Dendritic cell treated with granulocyte-macrophage colony-stimulating factor and Interleukin-4, amounts not matched to agents 40 ng/mL and 50 ng/mL, for 4 days (primary cell): Measurements from ENCODE around the gene CBX7.

Experiments
- H3K27ac Mint-ChIP-seq: one replicate; pipeline ENCODE4 v1.8.0; 2022; ENCODE audit warnings: mild to moderate bottlenecking, mixed read lengths
- H3K27me3 Mint-ChIP-seq: one replicate; pipeline ENCODE4 v1.8.0; 2022; ENCODE audit warnings: mild to moderate bottlenecking, mixed read lengths
- H3K36me3 Mint-ChIP-seq: one replicate; pipeline ENCODE4 v1.8.0; 2022; ENCODE audit warnings: low read depth, mixed read lengths
- H3K4me1 Mint-ChIP-seq: one replicate; pipeline ENCODE4 v1.8.0; 2022; ENCODE audit warnings: low read depth, mixed read lengths
- H3K4me3 Mint-ChIP-seq: one replicate; pipeline ENCODE4 v1.8.0; 2022; ENCODE audit warnings: mild to moderate bottlenecking, moderate library complexity, mixed read lengths
- H3K9me3 Mint-ChIP-seq: one replicate; pipeline ENCODE4 v1.8.0; 2022; ENCODE audit warnings: mixed read lengths
- intact Hi-C: fragments of 100-400 bp; cut with micrococcal nuclease; formaldehyde crosslinking; loops from one replicate; pipeline ENCODE4 v1.15.0; 2022

The CBX7 gene

DNA sequence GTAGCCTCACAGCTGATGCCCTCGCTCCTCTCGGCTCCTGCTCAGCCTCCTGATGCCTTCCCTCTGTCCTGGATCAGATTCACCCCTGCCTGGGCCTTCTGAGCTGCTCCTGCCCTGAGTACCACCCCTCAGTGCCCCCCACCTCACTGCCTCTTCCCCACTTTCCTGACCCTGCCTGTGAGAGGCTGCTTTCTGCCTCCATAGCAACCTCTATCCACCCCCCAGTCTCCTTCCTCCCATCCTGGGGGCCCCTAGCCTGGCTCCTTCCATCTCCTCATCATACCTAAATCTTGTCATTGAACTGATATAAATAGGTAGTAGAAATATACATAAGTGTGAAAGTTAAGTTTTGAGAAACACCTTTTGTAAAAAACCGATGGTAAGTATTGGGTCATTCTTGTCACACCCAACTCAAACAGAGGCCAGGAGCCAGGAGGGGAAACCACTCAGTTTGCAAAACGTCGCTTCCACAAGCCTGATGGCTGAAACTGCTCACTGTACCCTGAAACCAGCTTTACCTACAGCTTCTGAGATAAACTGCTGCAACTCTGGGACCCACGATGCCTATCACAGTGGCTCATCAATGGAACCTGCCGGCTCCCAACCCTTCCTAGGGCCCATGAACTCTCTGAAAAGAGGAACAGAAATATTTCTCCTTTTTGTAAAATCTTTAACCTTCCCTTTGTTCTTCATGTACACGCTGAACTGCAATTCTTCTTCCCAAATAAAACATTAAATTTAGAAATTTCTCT lies 60.2 kb downstream of the CBX7 start:
- no peaks in the 10 kb centered on the region for H3K9me3 Mint-ChIP-seq
- no peaks in the 10 kb centered on the region for H3K36me3 Mint-ChIP-seq
- no peak overlapping the region for H3K4me3 Mint-ChIP-seq
- H3K27me3 Mint-ChIP-seq: peaks cover 38% of the 10 kb centered on the region
- H3K4me1 Mint-ChIP-seq: peaks cover 47% of the 10 kb centered on the region
- no peak overlapping the region for H3K27ac Mint-ChIP-seq
- intact Hi-C loops: no loop called here

DNA sequence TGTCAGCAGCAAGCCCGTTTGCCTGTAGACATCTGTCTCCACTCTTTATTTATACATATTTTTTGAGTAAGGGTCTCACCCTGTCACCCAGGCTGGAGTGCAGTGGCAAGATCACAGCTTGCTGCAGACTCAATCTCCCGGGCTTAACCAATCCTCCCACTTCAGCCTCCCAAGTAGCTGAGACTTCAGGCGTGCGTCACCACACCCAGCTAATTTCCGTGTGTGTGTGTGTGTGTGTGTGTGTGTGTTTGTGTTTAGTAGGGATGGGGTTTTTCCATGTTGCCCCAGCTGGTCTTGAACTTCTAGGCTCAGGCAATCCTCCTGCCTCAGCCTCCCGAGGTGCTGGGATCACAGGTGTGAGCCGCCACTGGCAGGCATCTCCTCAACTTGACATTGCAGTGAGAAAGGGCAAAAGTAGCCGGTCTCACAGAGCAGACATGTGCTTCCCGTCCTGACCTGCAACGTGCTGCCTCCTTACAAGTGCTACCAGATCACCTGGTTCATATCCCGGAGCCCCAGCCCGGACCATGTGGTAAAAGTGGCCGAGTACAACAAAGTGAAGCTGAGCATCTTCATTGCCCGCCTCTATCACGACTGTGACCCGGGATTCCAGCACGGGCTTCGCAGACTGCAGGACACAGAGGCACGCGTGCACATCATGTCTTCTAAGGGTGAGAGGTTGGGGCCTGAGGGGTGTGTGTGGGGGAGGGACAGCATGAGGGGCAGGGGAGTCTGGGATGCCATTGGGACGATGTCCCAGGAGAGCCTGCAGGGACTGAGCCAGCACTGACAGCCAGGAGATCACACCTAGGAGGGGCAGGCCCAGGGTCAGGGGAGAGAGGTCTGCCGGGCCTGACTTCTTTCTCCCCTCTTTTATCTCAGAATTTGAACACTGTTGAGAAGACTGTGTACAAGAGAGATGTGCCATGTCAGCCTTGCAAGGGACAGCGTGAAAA lies 61.1 kb downstream of the CBX7 start:
- Mint-ChIP-seq H3K9me3 (no peaks in the 10 kb centered on the region), H3K4me1 (peaks cover 40% of the 10 kb centered on the region), H3K4me3 (no peak overlapping the region), H3K36me3 (no peaks in the 10 kb centered on the region), H3K27ac (no peak overlapping the region), H3K27me3 (peaks cover 38% of the 10 kb centered on the region)
- intact Hi-C loops: no loop called here

DNA sequence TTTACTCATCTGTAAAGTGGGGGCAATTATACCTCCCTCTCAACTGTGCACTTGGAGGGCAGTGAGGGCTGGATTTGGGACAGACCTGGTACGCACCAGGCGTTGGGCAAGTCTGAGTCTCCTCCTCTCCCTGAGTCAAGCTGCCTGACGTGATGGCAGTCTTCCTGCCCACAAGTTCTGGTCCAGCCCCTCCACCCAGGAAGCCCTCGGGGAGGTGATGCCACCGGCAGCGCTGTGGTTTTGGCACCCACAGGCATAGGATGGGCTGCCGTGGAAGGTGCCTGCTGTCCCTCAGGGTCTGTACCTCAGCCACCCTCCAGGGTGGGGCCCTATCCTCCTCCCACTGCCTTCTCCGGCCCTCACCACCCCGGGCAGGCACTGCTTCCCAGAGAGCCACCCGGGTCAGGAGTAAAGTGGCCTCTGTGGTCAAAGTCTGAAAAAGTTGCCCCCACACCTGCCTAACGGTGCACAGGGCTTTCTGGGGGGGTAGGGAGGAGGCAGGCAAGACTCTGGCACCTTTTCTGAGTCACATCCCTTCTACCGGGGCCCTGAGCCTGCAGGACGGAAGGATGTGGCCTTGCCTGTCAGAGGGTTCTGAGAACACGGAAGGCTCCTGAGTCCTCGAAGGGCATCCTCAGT lies 61.9 kb downstream of the CBX7 start:
- Mint-ChIP-seq H3K27me3 (peaks cover 35% of the 10 kb centered on the region), H3K4me1 (peaks cover 32% of the 10 kb centered on the region), H3K9me3 (no peaks in the 10 kb centered on the region), H3K36me3 (no peaks in the 10 kb centered on the region), H3K4me3 (no peak overlapping the region), H3K27ac (no peak overlapping the region)
- intact Hi-C loops: no loop called here

DNA sequence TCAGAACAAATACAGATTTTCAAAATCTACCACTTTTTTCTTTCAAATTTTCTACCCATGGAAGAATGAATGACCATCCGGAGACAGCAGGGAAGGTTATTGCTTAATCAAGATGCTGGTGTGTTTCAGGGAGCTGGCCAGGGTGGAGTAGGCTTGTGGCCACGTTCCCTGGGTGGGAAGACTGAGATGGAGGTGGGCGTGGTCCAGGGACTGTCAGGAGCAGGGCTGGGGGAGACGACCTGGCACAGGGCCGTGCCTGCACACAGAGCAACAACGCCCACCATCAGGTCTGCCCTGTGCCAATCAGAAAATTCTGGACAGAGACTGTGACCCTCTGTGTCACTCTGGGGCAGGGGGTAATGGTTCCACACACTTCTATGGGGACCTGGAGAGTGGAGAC lies 62.6 kb downstream of the CBX7 start:
- Mint-ChIP-seq H3K27me3 (peaks cover 31% of the 10 kb centered on the region), H3K4me1 (peaks cover 31% of the 10 kb centered on the region), H3K27ac (no peak overlapping the region), H3K9me3 (no peaks in the 10 kb centered on the region), H3K4me3 (no peak overlapping the region), H3K36me3 (no peaks in the 10 kb centered on the region)
- intact Hi-C loops: no loop called here

DNA sequence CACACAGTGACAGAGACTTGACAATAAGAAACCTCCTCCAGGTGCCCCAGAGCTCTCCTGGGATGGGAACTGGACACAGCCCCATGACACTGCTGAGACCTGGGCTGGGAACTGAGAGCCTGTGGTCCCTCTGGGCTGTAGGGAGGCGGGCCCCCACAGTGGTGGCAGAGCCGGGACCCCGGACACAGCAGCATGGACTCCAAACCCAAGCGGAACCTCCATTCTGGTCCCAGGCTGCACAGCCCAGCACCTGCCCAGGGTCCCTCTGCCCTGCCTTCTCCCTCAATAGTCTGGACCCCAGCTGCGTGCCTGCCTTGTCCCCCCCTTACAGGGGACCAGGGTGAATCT lies 63.8 kb downstream of the CBX7 start:
- peaks cover 31% of the 10 kb centered on the region for H3K4me1 Mint-ChIP-seq
- H3K27me3 Mint-ChIP-seq: peaks cover 29% of the 10 kb centered on the region
- H3K27ac Mint-ChIP-seq: no peak overlapping the region
- no peaks in the 10 kb centered on the region for H3K9me3 Mint-ChIP-seq
- intact Hi-C loops: no loop called here
- no peak overlapping the region for H3K4me3 Mint-ChIP-seq
- no peaks in the 10 kb centered on the region for H3K36me3 Mint-ChIP-seq

DNA sequence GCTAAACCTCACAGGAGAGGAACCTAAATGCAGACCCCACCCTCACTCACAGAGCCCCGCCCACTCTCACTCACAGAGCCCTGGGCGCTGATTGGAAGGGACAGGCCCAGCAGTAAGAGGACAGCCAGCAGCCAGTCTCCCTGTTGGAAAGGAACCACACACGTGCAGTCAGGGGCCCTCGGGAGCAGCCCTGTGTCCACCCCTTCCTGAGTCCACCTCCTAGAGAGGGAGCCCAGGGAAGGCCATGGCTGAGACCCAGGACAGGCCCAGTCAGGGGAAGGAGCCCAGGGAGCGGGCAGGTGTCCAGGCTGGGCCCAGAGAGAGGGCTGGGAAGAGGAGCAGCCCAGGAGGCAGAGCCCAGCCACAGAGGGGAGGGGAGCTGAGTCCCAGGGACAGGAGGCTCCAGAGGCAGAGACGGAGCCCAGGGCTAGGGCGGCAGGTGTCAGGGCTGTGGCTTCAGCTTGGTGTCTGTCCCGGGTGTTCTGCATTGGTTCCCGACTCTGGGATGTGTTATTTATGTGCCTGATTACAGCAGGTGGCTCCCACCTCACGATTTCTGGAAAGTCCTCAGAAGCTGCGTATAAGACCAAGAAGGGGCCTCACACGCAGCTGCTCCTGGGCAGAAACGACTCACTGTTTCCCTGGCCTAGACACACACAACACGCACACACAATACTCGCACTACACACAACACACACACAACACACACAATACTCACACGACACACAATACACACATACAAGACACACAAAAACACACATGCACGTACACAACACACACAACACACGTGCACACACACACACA lies 64.4 kb downstream of the CBX7 start:
- Mint-ChIP-seq H3K4me1 (peaks cover 31% of the 10 kb centered on the region), H3K9me3 (no peaks in the 10 kb centered on the region), H3K27me3 (peaks cover 29% of the 10 kb centered on the region), H3K36me3 (peaks cover 5% of the 10 kb centered on the region), H3K4me3 (no peak overlapping the region), H3K27ac (no peak overlapping the region)
- intact Hi-C loops: no loop called here

DNA sequence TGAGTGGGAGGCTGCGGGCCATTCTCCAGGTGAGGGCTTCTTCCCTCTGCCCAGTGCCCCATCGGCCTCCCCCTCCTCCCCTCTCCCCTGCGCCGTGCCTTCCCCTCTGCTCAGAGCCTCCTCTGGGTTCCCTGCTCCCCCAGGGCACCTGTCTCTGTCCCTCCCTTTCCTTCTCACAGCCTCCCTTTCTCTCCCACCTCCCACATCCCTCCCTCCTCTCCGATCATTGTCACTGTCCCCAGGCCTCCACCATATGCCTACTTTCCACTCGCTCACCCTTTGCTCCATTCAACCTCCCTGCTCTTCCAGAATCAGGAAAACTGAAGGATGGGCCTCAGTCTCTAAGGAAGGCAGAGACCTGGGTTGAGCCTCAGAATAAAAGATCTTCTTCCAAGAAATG lies 65.4 kb downstream of the CBX7 start:
- intact Hi-C loops: no loop called here
- Mint-ChIP-seq H3K27me3 (peaks cover 26% of the 10 kb centered on the region), H3K27ac (no peak overlapping the region), H3K4me3 (no peak overlapping the region), H3K4me1 (peaks cover 21% of the 10 kb centered on the region), H3K9me3 (no peaks in the 10 kb centered on the region), H3K36me3 (peaks cover 15% of the 10 kb centered on the region)

DNA sequence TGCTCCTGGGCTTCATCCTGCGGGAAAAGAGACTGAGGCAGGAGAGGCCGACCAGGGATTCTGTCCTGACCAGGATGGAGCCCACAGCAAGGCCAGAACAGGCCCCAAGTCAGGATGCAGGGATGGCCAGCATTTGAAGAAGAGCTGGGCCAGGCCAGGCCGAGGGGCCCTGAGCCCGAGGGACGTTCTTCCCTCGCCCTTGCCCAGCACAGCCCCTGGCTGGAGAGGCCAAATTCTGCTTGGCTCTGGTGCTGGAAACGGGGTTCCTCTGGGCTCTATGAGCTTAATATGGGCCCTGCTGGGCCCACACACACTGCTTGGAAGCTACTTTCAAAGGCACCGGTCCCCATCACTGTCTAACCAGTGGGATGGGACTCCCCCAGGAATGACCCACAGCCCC lies 67.8 kb downstream of the CBX7 start:
- peaks cover 38% of the 10 kb centered on the region for H3K36me3 Mint-ChIP-seq
- no peak overlapping the region for H3K27ac Mint-ChIP-seq
- no peaks in the 10 kb centered on the region for H3K9me3 Mint-ChIP-seq
- intact Hi-C loops: no loop called here
- H3K27me3 Mint-ChIP-seq: peaks cover 5% of the 10 kb centered on the region
- no peak overlapping the region for H3K4me3 Mint-ChIP-seq
- peaks cover 9% of the 10 kb centered on the region for H3K4me1 Mint-ChIP-seq

DNA sequence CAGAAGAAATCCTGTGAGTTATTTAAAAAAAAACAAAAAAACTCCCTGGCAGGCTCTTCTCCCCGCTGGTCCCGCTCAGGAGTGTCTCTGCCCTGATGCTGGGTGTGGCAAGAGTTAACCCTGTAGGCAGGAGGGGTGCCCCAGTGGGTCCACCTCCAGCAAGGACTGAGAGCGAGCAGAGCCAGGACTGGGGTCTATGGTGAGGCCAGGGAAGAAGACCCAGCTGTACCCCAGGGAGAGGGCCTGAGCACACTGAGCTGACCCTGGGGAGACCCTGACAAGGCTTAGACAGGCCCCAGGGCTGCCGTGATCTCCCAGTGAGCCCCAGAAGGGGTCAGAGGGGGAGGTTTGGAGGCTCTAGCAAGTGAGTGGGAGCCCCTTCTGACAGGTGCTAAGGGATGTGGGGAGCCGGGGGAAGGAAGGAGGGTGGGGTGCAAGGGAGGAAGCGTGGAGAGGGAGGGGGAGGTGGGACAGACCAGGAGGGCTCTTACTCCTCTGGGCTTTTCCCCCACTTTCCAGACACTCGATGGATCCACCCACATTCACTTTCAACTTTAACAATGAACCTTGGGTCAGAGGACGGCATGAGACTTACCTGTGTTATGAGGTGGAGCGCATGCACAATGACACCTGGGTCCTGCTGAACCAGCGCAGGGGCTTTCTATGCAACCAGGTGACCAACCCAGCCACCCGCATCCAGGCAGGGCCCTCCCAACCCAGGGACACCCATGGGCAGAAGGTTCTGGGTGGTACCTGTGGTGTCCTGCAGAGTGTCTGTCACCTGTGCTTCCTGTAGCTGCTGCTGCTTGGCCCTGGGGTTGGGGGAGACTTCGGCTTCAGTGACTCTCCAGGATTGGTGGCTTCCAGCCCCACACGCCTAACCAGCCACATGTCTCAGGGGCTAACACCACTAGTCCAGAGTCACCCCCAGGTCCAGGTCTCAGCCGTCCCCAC lies 69.0 kb downstream of the CBX7 start:
- H3K36me3 Mint-ChIP-seq: peaks cover 43% of the 10 kb centered on the region
- intact Hi-C loops: no loop called here

DNA sequence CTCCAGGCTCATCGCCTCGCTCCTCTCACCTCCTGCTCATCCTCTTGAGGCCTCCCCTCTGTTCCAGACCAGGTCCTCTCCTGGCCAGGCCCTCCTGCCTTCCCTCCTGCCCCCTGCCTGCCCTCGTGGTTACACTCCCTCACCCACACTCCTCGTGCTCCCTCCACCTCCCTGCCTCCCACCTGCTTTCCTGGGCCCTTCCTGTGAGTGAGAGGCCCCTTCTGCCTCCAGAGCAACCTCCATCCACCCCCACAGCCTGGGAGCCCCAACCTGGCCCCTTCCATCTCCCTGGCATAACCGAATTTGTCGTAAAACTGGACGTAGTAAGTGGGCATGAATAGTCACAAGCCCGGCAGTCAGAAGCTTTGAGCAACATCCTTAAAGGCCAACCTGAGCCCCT lies 70.9 kb downstream of the CBX7 start:
- intact Hi-C loops: no loop called here
- H3K36me3 Mint-ChIP-seq: peaks cover 52% of the 10 kb centered on the region
- no peaks in the 10 kb centered on the region for H3K9me3 Mint-ChIP-seq
- H3K4me1 Mint-ChIP-seq: peaks cover 19% of the 10 kb centered on the region
- no peak overlapping the region for H3K4me3 Mint-ChIP-seq
- H3K27me3 Mint-ChIP-seq: no peaks in the 10 kb centered on the region
- H3K27ac Mint-ChIP-seq: no peak overlapping the region

More for the DNA sequence above, 69.0 kb downstream of the CBX7 start:
- Mint-ChIP-seq H3K27me3 (no peaks in the 10 kb centered on the region), H3K4me1 (peaks cover 9% of the 10 kb centered on the region), H3K4me3 (no peak overlapping the region), H3K27ac (peak overlapping the region; percentile 45), H3K9me3 (no peaks in the 10 kb centered on the region)

DNA sequence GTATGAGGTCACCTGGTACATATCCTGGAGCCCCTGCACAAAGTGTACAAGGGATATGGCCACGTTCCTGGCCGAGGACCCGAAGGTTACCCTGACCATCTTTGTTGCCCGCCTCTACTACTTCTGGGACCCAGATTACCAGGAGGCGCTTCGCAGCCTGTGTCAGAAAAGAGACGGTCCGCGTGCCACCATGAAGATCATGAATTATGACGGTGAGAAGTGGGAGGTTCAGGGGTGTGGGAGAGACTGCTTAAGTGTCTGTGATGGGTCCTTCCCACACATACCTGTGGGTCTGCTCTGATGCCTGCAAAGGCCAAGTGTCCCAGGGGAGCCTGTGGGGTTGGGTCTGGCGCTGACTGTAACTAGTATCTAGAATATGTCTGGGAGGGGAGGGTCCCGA lies 71.5 kb downstream of the CBX7 start:
- Mint-ChIP-seq H3K4me3 (no peak overlapping the region), H3K9me3 (no peaks in the 10 kb centered on the region), H3K27me3 (no peaks in the 10 kb centered on the region), H3K4me1 (peaks cover 25% of the 10 kb centered on the region), H3K27ac (no peak overlapping the region), H3K36me3 (peaks cover 52% of the 10 kb centered on the region)
- intact Hi-C loops: no loop called here
